NT2/D1 (cell line): ENCODE data around the gene PSEN2.

Source experiments
- SUZ12 ChIP-seq: IDR thresholded peaks from 2 replicates; pipeline ENCODE4 v1.6.1; 2011; ENCODE audit not compliant: insufficient read length, insufficient read depth; ENCODE audit errors: extremely low read depth
- YY1 ChIP-seq: IDR thresholded peaks from 2 replicates; pipeline ENCODE4 v1.6.1; 2011; ENCODE audit not compliant: insufficient read length, insufficient read depth
- ZNF274 ChIP-seq: IDR thresholded peaks from 2 replicates; pipeline ENCODE4 v1.6.1; 2011; ENCODE audit warnings: mild to moderate bottlenecking, low read depth, low read length

- TF ChIP-seq ZNF274 (no peak), YY1 (no peak), SUZ12 (no peak)
Measured at GRCh38 chr1:226940029-226940805, 69.8 kb downstream of the PSEN2 start, which contains the start of gene COQ8A.
